Liver (tissue), 3 donors: ENCODE results near the gene NEAT1.

Source experiments
- ATF3 ChIP-seq: IDR thresholded peaks from 2 replicates; pipeline ENCODE4 v1.6.1; 2016; ENCODE audit warnings: antibody characterized with exemption
- CTCF ChIP-seq: fragments of 150-350 bp; IDR thresholded peaks from 2 replicates; pipeline ENCODE4 v1.5.1; 2017; ENCODE audit warnings: improper control_type of control experiment, low read depth, low read length; ENCODE audit not compliant: missing input control
- EGR1 ChIP-seq, 2 donors: IDR thresholded peaks; 2 replicates each; pipeline ENCODE4 v1.6.1; 2016 to 2018; ENCODE audit warnings: antibody characterized with exemption in 2 of 2, low read depth in 2 of 2
- FOXA1 ChIP-seq: IDR thresholded peaks from 2 replicates; pipeline ENCODE4 v1.6.1; 2016; ENCODE audit warnings: antibody characterized with exemption
- MAX ChIP-seq: IDR thresholded peaks from 2 replicates; pipeline ENCODE4 v1.6.1; 2016; ENCODE audit warnings: antibody characterized with exemption
- REST ChIP-seq: IDR thresholded peaks from 2 replicates; pipeline ENCODE4 v1.6.1; 2016; ENCODE audit warnings: antibody characterized with exemption, mild to moderate bottlenecking
- TAF1 ChIP-seq: conservative IDR thresholded peaks from 2 replicates; pipeline ENCODE4 v1.6.1; 2016; ENCODE audit warnings: antibody characterized with exemption, mild to moderate bottlenecking
- YY1 ChIP-seq: IDR thresholded peaks from 2 replicates; pipeline ENCODE4 v1.6.1; 2016; ENCODE audit warnings: antibody characterized with exemption, mild to moderate bottlenecking
- donor health status: healthy.
- donor health status: healthy.

GRCh38 chr11:65423516-65424204, 1.1 kb downstream of the NEAT1 start:
- no peak for TF ChIP-seq ATF3
- TF ChIP-seq CTCF, result no peak
- no peak for TF ChIP-seq YY1
- TF ChIP-seq EGR1 (IDR thresholded peaks at IDR 0.05; ENCODE audit: low read depth in 2 of 2), result no peak
- TF ChIP-seq REST, result no peak
- no peak for TF ChIP-seq MAX
- TF ChIP-seq FOXA1, result no peak
- peak; percentile 27 for TF ChIP-seq TAF1
